Stimulated activated CD4-positive, alpha-beta T cell treated with anti-CD3 and anti-CD28 coated beads, Interleukin-1b, Interleukin-23, amount 100 ng/mL, for 48 hours (primary cell): ENCODE data around the gene FAM25G.

Experiments used
- DNase-seq: peaks from one replicate; pipeline ENCODE4 v3.0.0-alpha.2; 2020

The FAM25G gene

DNA sequence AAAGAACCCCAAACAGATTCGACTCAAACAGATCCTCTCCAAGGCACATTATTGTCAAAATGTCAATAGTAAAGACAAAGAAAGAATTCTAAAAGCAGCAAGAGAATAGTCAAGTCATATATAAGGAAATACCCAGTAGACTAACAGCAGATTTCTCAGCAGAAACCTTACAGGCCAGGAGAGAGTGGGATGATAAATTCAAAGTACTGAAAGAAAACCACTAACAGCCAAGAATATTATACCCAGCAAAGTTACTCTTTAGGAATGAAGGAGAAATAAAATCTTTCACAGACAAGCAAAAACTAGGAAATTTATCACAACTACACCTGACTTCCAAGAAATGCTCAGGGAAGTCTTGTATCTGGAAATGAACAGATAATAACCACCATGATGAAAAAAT is 45.8 kb downstream of the FAM25G start:
- DNase-seq = no peak

- no peak for DNase-seq
Observed at GRCh38 chr10:47444047-47444446, 47.5 kb downstream of the FAM25G start.

DNA sequence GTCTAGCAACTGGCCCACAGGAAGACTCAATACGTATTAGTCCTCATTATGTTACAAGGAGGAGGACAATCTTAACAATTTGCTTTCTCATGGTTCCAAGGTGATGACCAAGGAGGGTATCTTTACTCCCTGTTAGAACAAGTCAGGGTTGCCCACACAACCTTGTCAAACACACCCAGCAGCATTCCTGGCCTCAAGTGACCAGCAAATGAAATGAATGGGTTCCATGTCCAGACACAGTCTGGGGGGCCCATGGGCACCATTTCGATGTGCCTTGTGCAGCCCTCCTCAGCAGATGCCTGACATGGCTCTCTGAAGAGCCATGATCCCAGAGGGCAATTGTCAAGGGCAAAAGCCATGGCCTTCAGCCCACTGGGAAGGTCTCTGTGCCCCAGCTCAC is 48.4 kb downstream of the FAM25G start:
- DNase-seq = no peak

DNA sequence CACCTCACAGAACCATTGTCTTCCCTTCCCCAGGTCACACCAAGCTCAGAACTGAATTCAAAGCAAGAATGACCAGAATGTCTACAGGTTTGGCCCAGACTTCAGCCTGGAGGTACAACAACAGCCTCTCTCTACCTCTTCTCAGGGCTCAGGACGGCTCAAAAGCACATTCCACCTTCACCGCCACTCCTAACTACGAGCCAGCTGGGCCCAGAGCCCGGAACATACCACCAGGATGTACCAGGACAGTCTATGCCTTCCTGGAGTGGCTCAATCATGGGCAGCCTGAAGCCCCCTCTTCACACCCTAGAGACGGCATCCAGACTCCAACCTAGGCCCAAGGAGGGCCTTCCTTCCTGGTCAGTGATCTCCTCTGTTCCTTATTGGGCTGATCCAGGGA is 49.1 kb downstream of the FAM25G start:
- DNase-seq = no peak

DNA sequence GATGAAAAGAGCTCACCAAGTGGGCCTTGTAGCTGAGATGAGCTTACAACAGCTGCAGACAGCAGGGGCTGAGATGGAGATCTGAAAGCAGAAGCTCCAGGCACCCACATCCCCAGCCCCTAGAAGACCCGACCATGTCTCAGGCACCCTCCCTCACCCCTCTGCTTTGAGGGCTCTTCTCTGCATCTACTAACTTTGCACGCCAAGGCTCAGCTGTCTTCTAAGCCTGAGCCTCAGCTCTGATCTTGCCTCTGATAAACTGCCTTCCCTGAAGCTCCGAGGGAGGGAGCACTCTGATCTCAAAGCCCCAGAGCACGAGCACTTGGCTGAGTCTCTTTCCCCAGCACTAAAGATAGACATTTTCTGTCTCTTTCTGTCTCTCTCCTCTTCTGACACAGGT is 49.6 kb downstream of the FAM25G start:
- no peak for DNase-seq

GRCh38 chr10:47440207-47440606 is 51.3 kb downstream of the FAM25G start:
- DNase-seq = no peak

DNA sequence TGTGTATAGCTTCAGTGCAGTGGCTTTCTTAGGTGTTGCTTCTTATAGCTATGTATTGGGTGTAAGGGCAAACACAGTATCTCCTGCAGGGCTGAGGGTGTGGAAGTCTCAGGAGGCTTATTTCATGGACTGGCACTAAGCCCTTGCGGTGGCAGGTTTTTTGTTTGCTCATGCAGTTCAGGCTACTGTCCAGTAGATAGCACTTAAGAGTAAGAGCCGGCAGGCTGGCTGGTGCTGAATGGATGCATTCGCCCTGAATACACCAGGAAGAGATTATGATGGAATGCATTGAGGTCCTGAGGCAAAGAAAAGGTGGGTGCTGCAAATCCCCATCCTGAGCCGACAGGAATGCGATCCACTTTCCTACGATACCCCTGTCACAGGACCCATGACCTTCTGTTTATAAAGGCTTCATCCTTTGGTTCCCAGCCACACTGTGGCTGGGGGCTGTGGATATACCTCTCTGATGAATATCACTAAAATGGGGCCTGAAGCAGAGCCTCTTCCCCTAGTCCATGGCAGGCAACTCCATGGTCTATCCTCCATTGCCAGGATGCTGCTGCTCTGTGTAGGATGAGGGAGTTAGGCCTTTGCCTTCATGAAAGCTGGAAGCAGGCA is 52.5 kb downstream of the FAM25G start:
- no peak for DNase-seq
